SKM-1 (cell line): Measurements from ENCODE around the gene GLI3.

Experiments
- DNase-seq: peaks from one replicate; lab custom pipeline; 2025; ENCODE audit not compliant: unreplicated experiment; lab: John Stamatoyannopoulos, UW

The GLI3 gene

GRCh38 chr7:42236976-42237810 lies at the start of gene GLI3:
Gene GLI3 (minus strand): TSS chr7:42237209. CDS start chr7:42223253, 13,956 bp downstream.
- no peak for DNase-seq

DNA sequence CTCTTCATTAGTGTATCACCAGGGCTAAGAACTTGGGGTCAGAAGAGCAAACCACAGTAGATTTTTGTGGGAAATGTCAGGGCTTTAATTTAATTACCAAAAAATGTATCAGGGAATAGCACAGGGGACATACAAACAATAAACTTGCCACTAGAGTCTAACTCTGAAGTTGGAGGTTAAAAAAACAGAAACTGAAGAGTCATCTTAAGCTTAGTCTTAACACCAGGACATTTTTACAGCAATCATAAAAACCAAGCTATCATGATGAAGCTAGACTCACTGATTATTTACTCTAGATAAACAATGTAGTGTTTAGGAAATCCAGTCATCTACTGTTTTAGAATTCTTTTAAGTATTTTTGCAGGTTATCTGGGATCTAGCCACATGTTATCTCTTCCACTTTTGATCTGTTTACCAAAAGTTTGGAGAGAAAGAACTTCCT lies 48.4 kb upstream of the GLI3 start:
- no peak for DNase-seq

DNA sequence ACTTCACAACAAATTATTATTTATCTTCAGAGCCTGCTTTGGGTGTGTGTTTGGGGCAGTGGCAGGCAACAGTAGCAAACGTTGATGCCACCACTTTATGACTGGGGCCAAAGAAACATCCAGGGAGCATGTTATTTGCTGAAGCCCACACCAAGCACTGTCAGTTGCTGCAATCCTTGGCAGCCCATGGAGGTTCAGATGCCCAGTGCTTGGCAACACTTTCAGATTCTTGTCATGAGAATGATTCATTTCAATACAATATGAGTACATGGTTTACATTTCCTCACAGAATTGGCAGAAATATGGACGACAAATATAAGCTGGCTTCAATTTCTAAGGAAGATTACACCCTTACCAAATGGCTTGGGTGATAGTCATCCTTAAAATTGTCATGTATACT lies 46.5 kb upstream of the GLI3 start:
- no peak for DNase-seq

DNA sequence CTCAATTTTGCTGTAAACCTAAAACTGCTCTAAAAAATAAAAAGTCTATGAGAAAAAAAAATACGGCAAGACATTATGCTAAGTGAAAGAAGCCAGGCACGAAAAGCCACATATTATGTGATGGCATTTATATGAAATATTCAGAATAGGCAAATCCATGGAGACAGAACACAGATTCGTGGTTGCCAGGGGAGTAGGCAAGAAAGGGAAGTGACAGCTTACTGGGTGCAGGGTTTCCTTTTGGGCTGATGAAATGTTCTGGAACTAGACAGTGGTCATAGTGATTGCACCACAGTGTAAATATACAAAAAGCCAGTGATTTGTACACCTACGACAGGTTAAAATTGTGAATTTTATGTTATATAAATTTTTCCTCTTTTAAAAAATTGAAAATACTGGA lies 41.3 kb upstream of the GLI3 start:
- peak; percentile 38 for DNase-seq

DNA sequence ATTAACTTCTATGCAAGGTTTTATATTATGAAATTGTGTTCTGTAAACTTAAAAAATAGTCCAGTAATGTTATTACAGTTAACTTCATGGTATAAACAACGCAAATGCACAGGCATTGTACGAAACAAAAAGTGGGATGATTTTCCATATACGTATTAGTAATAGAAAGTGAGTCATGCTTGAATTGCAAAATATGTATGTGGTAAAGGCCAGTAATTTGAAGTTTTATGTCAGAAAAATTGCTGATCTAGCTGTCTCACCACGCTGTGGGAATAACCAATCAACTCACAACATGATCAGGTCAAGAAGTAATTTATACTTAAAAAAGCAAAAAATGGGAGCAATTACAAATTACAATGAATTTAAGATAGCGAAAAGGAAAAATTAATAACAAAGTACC lies 37.0 kb upstream of the GLI3 start:
- no peak for DNase-seq

GRCh38 chr7:42272793-42273665 lies 36.0 kb upstream of the GLI3 start:
- no peak for DNase-seq

DNA sequence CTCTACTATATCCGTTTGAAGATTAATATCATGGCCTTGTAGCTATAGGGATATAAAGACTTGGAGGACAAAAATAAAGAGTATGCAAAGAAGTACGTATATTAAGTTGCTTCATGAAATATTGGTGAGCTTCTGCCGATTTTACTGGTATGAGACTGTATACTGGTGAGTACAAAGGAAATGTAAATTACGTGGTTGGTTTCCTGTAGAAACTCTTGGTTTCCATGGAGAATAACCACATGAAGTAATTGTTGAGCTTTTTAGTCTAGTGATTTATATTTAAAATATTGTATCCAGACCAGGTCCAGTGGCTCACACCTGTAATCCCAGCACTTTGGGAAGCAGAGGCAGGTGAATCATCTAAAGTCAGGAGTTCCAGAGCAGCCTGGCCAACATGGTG lies 32.2 kb upstream of the GLI3 start:
- no peak for DNase-seq

DNA sequence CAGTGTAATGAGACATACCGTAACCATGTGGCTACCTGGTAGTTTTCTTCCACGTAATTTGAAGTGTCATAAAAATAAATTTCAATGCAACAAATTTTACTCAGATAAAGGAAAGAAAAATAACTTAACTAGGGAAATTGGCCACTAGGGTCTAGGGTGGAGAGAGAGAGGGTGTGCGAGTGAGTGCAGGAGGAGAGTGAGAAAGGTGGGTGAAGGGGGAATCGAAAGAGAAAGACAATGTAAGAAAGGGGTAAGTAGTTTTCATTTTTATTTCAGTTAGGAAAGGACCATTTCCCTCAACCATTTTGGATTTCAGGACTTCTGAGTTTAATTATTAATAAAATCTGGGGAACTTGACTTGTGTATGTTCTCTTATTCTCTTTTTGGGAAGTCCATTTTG lies 27.7 kb upstream of the GLI3 start:
- no peak for DNase-seq

DNA sequence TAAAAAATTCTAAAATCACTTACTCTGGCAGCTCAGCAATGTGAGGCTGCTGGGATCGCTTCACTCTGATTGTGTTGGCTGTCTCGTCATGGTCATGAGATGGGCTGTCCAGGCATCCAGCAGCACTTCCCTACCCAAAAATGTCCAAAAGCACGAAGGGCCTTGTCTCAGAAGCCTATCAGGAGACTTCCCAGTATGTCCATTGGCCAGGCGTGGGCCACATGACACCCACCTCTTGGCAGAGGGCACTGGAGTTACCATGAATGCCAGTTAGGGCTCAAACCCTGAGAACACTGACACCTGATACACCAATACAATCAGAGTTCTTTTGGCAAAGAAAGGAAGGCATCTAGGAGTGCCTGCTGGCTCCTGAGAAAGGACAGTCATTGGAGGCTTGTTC lies 27.0 kb upstream of the GLI3 start:
- DNase-seq = no peak

DNA sequence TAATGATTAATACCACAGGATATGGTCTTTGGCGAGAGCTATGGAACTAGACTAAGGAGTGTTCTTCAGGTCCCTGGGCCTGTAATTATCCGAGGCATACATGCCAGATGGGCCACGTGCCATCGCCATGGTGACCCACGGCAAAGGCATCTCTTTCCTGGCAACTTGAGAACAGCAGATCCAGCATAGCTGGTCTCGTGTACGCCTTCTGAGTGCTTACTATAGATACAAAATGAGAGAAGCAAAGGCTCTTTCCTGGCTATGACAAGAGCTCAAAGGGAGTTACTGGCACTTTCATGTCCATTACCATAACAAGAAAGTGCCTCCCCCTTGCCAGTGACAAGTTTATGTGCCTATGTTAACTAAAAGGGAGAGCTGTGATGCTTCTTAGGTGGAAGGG lies 26.0 kb upstream of the GLI3 start:
- no peak for DNase-seq

GRCh38 chr7:42254217-42254616 lies 17.2 kb upstream of the GLI3 start:
- peak; percentile 36 for DNase-seq

GRCh38 chr7:42253316-42253715 lies 16.3 kb upstream of the GLI3 start:
- no peak for DNase-seq

- no peak for DNase-seq
Observed at GRCh38 chr7:42250411-42250810, 13.4 kb upstream of the GLI3 start.

GRCh38 chr7:42248579-42248978 lies 11.6 kb upstream of the GLI3 start:
- DNase-seq = no peak

DNA sequence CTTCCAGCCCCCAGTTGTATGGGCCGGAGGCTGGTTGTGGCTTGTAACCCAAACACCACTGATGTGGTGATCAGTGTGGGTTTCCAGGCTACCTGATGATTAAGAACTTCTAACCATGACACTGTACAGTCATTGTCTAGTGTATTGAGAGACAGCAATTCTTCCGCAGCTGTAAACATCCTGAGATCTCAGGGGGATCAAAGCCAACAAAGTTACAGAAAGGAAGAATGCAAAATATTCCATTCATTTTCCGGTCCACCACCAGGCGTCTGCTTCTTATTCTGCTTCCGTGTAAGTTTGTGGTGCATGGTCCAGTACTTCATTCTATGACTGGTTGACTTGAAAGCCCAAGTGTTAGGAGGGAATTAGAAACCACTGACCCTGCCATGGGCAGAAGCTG lies 10.3 kb upstream of the GLI3 start:
- no peak for DNase-seq

DNA sequence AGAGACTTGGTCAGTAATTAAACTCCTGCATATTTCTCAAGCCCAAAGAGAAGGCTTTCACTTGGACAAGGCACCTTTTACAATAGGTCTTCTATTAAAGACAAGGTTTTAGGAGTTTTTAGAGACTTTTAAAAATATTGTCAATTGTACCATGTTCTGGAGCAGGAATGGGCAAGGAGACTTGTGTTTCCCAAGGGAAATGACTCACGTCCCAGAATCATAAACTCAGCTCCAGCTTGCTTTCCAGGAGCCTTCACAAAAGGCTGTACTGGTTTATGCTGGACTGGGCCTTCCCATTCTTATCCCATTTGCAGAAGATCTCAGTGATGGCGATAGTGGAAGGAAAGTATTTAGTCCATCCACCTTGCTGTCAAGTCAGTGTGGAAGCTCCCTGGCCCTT lies 7.8 kb upstream of the GLI3 start:
- no peak for DNase-seq

DNA sequence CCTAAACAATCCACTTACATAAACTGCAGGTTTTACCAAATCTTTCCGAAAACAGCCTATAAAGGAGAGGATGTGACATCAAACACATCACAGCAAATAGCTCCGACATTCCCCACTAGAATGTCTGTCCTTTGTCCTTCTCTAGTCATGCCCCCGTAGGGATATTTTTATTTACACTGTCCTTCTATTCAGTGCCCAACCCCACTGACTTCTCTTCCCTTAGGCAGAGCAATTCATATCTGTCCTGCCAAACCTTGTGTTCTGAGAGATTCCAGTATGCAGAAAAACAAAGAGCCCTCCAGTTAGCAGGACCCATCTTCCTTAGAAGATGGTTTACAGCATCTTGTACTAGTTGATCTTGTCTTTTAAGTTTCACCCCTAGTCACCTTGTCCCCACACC lies 5.4 kb upstream of the GLI3 start:
- no peak for DNase-seq

DNA sequence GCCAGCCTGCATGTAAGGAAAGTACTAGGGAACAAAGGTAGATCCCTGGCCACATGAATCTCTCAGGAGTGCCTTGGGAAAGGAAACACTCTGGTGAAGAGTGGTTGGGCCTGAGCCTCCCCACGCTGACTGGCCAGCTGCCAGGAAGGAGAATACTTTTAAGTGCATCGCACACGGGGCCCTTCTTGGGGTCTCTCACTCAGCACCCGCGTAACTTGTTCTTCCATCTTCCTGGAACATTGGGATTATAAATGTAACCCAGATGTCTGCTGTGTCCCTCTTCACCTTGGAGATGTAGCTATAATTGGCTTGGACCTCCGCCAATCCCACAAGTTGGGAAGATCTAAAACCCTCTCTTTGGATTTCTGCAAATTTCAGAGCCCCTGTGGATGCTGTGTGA lies 4.4 kb upstream of the GLI3 start:
- no peak for DNase-seq

DNA sequence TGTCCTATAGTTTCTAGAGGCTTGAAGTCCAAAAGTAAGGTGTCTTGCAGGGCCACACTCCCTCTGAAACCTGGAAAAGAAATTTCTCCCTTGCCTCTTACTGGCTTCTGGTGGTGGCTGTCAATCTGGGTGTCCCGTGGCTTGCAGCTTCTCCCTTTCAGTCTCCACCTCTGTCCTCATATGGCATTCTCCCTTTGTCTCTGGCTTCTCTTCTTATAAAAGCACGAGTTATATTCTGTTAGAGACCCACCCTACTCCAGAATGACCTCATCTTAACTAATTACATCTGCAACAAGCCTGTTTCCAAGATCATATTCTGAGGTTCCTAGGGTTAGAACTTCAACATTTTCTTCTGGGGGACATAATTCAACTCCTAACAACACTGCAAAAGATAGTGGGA lies 3.4 kb upstream of the GLI3 start:
- no peak for DNase-seq

DNA sequence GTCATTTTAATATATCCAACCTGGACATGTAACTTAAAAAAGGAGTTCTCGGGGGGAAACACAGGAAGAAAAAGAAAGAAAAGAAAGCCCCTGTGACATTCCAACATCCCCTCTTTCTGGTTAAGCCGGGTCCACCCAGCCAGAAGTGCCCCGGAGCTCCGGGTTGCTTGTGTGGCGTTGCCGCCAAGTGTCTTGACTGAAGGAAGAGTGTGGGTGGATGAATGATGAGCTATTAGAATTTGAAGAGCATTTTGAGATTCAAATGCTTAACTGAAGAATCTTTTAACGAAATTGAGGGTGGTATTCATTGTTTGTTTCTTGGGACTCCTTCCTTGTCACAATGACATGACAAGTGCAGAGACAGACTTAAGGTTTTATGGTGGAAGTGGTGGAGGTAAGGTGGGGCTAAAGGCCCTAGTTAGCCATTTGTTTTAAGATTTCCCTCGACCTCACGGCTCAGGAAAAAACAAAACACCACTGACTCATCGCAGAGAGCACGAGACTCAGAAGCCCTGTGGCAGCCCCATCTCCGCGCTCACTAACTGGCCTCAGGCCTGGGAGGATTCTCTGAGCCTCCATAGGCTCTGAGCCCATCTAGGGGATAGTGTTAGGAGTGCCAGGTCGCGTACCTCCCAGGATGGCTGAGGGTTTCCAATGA lies 1.8 kb upstream of the GLI3 start:
- DNase-seq = no peak

- no peak for DNase-seq
Observed at GRCh38 chr7:42237811-42238541, 967 bp upstream of the GLI3 start.
